GM19240 (cell line): Measurements from ENCODE around the gene NF1.
"Not testable (repeated sequence)": the region's sequence is repeated elsewhere in the genome, so short reads cannot be mapped to it uniquely, and the experiment has no call there.

Source experiments
- DNase-seq: peaks from one replicate; pipeline ENCODE4 v3.0.0; 2011; ENCODE audit warnings: low spot score; ENCODE audit not compliant: insufficient read length

NF1 gene

DNA sequence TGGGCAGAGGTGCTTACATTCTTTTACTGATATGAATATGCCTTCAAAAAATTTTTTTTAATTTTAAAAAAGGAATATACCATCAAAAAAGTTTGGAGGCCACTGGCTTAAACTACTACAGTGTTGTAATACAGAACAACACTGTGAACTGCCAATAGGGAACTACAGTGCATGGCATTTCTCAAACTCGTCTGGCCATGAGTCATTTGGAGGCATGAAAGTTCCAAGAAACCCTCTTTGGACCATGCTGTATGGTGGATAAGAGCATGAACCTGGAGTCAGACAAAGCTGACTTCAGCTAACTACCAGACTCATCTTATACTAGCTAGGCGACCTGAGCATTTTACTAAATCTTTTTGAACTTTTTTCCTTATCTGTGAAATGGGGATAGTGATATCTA lies 9.2 kb upstream of the NF1 start:
- DNase-seq, result no peak

- no peak for DNase-seq
These were observed 5.3 kb upstream of the NF1 start for GRCh38 chr17:31089471-31089870.

DNA sequence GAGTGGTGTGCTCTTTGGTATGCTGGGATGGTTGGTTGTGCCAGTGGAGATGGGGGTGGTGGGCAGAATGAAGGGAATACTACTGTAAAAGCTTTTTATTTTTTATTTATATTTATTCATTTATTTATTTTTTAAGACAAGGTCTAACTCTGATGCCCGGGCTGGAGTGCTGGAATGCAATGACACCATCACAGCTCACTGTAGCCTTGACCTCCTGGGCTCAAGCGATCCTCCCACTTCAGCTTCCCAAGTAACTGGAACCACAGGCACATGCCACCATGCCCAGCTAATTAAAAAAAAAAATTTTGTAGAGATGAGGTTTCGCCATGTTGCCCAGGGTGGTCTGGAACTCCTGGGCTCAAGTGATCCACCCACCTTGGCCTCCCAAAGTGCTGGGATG lies 4.1 kb upstream of the NF1 start:
- not testable (repeated sequence) for DNase-seq

GRCh38 chr17:31092475-31093064 lies 2.2 kb upstream of the NF1 start:
- no peak for DNase-seq

DNA sequence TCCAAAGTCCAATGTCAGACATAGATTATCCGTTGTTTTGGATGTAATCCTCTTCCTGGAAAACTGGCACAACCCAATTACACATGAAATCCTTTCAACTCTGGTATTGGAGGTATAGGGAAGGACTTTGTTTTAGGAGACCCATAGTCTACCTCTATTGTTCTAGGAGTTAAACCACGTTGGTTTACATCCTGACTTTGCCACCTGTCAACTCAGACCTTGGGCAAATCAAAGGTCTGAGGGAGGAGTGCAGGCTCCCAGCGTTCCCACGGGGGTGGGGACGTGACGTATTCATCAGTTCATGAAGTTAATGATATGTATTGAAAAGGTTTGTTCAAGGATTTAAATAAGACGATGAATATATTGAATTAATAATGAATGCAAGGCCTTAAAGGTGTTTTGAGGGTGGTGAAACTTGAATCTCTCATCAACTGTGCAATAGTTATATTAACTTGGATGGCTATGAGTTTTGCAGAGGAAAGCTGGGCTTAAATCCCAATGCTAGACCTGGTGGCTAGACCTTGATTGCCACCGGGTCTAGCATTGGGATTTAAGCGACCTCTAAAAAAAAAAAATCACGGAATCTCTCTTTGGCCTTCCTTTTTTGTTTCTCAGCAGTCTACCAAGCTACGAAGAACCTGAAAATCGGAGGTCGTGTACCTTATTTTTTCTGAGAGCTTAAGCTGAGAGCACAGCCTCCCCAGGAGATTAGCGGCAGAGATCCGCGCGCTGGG lies 744 bp upstream of the NF1 start:
- no peak for DNase-seq

- DNase-seq, result no peak
These were observed 694 bp downstream of the NF1 start for GRCh38 chr17:31095236-31096105.

- no peak for DNase-seq
These were observed 1.3 kb downstream of the NF1 start for GRCh38 chr17:31096106-31096436.

- DNase-seq, result no peak
These were observed 4.2 kb downstream of the NF1 start for GRCh38 chr17:31099016-31099415.

DNA sequence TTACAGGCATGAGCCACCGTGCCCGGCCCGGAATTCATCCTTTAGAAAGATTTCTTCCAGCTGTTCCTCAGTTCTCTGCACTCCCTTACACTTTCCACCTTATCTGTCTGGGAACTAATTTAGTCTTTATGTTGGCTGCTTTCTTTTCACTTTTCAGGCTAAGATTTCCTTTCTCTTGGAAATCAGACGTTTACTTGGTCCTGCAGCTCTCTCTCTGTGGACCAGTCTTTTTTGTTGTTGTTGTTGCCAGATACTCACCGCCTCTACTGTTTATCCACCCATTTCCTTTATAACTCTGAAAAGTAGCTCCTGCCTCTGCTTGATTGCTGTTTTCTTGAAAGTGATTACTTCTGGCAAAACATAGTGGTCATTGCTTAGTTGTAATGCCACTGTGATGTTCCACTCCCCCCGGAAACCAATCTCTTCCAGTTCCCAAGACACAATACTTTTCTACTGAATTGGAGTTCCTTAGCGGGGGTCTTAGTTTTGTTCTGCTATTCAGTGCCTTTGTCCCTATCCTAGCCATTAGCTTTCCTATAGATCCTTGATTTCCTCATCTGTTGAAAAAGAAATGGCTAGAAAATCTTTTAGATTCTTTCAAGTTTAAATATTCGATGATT lies 6.2 kb downstream of the NF1 start:
- no peak for DNase-seq

GRCh38 chr17:31101943-31102342 lies 7.2 kb downstream of the NF1 start:
- DNase-seq, result no peak

GRCh38 chr17:31105991-31106390 lies 11.2 kb downstream of the NF1 start:
- no peak for DNase-seq

DNA sequence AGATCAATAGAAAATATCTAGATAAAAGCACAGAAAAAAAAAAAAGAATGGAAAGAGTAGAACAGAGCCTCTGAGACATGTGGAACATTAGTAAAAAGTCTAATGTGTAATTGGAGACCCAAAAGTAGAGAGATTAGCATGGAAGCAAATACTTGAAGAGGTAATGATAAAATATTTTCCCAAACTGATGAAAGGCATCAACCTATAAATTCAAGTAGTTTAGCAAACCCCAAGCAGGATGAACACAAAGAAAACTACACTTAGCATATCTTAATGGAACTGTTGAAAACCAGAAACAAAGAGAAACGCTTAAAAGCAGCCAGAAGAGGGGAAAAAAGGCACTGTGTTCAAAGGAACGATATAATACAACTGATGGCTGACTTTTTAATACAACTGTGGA lies 16.4 kb downstream of the NF1 start:
- no peak for DNase-seq

- DNase-seq, result no peak
These were observed 17.4 kb downstream of the NF1 start for GRCh38 chr17:31112001-31112661.

DNA sequence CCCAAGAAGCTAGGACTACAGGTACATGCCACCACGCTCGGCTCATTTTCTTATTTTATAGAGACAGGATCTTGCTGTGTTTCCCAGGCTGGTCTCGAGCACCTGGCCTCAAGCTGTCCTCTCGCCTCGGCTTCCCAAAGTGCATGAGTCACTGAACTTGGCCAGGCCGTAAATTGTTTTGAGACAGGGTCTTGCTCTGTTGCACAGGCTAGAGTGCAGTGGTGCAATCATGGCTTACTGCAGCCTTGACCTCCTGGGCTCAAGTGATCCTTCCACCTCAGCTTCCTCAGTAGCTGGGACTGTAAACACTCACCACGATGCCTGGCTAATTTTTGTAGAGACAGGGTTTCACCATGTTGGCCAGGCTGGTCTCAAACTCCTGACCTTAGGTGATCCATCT lies 18.6 kb downstream of the NF1 start:
- not testable (repeated sequence) for DNase-seq

DNA sequence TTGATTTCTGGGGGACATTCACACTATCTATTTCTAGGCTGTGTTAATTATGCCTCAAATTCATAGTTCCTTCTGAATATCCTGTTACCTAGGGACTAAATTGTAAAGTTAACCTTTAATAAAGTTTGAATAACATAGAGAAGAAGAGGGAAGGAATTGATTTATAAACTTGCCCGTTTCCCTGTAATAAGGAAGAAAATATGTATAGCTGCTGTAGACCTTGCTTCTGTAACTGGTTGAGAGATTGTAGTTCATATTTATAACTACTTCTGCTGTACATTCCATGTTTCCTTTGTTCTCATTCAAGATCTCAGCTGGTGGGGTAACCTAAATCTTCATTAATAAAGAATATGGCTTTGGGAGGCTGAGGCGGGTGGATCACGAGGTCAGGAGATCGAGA lies 19.2 kb downstream of the NF1 start:
- DNase-seq, result no peak

DNA sequence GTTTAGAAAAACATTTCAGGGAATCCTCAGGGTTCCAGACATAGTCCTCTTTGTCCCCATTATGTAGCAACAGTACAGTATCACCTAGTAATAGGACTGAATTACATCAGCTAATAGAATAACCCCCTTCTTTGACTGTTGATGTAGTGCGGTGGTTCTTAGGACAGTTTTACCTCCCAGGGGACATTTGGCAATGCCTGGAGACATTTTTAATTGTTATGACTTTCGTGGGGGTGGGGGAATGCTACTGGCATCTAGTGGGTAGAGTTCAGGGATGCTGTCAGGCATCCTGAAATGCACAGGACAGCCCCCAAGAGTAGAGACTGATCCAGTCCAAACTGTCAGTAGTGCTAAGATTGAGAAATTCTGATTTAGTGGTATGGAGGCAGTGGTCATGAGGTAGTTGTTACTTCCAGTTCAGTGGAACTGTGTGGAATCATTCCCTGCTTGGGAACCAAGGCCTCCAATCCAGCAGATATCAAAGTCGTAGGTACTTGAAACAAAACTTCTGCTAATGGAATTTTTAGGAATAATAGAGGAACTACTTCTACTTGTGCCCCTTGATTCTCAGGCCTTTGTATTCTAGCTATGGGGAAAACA lies 20.3 kb downstream of the NF1 start:
- DNase-seq, result no peak

GRCh38 chr17:31116167-31116566 lies 21.4 kb downstream of the NF1 start:
- DNase-seq, result no peak

- no peak for DNase-seq
These were observed 28.0 kb downstream of the NF1 start for GRCh38 chr17:31122746-31123145.

- DNase-seq, result no peak
These were observed 31.5 kb downstream of the NF1 start for GRCh38 chr17:31126318-31126717.

GRCh38 chr17:31128241-31128640 lies 33.5 kb downstream of the NF1 start:
- DNase-seq, result no peak
